AG04450 (cell line): ENCODE measurements around the gene LYL1. TPM values are rescaled to one million over a fixed set of nuclear protein-coding genes. Genes with fewer than 3 reads are reported as not detected.

Experiments used
- CTCF ChIA-PET: fragments of 300-600, 350-600 bp; formaldehyde crosslinking; extraction: SDS; loops from one replicate; lab custom pipeline; 2022; ENCODE audit warnings: antibody characterized with exemption, inconsistent platforms; lab: Charles Lee
- POLR2A ChIA-PET: fragments of 350-600 bp; formaldehyde crosslinking; extraction: SDS; loops from one replicate; lab custom pipeline; 2021; ENCODE audit warnings: antibody characterized with exemption, inconsistent platforms; lab: Yijun Ruan, JAX
- DNase-seq: peaks from one replicate; pipeline ENCODE4 v3.0.0-alpha.2; 2011; ENCODE audit warnings: low read depth, low spot score
- H3K27ac ChIP-seq: one replicate; pipeline ENCODE4 v1.5.1; 2012; ENCODE audit warnings: low read depth, low read length, control low read depth
- H3K27me3 ChIP-seq: one replicate; pipeline ENCODE4 v1.6.0; 2012; ENCODE audit warnings: low read length; ENCODE audit not compliant: control insufficient read depth, insufficient read depth
- H3K4me3 ChIP-seq: 2 replicates; pipeline ENCODE4 v1.5.1; 2011; ENCODE audit warnings: mild to moderate bottlenecking, low read depth, low read length, control low read depth
- H3K9me3 ChIP-seq: 2 replicates; pipeline ENCODE4 v1.5.1; 2012; ENCODE audit warnings: low read length; ENCODE audit not compliant: control insufficient read depth, insufficient read depth
- polyA plus RNA-seq: library from polyadenylated mRNA; depleted of rRNA; stranded (reverse); fragments of >200 nt; gene quantifications from 2 replicates; pipeline ENCODE4 v1.2.3, GENCODE V29; 2011
- TF ChIP-seq, protein P1 (sequence below): IDR thresholded peaks from 2 replicates; pipeline ENCODE4 v1.5.1; 2011; ENCODE audit warnings: low read depth, low read length, control low read depth, inconsistent platforms

LYL1 gene
- polyA plus RNA-seq, 1 experiment: 0.11 TPM

DNA sequence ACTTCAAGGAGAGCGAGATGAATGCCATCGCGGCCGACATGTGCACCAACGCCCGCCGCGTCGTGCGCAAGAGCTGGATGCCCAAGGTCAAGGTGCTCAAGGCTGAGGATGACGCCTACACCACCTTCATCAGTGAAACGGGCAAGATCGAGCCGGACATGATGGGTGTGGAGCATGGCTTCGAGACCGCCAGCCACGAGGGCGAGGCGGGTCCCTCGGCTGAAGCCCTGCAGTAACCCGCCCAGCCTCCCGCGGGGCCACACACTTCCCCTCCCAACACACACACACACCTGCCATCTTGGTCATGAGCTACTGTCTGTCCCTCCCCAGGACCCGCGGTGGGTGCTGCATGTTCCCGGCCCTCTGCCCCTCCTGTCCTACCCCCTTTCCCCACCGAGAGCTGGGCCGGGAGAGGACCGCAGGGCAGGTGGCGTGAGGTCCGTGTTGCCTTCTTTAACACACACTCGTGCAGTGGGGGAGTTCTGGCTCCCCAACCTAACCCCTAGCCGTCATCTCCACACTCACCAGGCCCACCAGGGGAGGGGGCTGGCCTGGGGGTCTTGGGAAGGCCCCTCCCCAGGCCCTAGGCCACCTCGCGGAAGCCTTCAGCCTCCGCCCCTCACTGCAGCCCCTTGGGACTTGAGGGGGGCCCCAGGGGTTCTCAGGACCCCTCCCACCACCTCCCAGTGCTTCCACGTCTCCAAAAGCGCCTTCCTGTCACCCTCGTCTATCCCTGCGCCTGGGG lies 35.7 kb upstream of the LYL1 start:
- Histone ChIP-seq H3K27ac (no peak overlapping the region), H3K27me3 (no peaks in the 10 kb centered on the region), H3K4me3 (no peak overlapping the region), H3K9me3 (no peaks in the 10 kb centered on the region; the same call in 1 of the 2 replicates)
- CTCF ChIA-PET: no interaction called here
- POLR2A ChIA-PET: no interaction called here
- TF ChIP-seq, protein P1, sequence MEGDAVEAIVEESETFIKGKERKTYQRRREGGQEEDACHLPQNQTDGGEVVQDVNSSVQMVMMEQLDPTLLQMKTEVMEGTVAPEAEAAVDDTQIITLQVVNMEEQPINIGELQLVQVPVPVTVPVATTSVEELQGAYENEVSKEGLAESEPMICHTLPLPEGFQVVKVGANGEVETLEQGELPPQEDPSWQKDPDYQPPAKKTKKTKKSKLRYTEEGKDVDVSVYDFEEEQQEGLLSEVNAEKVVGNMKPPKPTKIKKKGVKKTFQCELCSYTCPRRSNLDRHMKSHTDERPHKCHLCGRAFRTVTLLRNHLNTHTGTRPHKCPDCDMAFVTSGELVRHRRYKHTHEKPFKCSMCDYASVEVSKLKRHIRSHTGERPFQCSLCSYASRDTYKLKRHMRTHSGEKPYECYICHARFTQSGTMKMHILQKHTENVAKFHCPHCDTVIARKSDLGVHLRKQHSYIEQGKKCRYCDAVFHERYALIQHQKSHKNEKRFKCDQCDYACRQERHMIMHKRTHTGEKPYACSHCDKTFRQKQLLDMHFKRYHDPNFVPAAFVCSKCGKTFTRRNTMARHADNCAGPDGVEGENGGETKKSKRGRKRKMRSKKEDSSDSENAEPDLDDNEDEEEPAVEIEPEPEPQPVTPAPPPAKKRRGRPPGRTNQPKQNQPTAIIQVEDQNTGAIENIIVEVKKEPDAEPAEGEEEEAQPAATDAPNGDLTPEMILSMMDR: no peak
- no peak for DNase-seq

DNA sequence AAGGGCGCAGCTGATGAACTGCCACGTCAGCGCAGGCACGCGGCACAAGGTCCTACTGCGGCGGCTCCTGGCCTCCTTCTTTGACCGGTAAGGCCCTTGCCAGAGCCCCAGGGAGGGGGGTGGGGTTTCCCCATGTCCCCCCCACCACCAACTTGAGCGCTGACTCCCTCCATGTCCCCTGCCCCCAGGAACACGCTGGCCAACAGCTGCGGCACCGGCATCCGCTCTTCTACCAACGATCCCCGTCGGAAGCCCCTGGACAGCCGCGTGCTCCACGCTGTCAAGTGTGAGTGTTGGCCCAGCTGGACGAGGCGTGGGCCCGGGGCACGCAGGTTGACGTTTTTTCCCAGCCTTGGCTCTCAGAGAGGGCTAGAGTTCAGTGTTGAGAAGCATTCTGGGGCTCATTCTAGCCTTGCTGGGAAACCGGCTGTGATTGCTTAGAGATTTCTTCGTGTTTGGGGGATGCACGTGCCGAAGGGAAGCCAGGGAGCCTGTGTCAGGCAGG lies 34.7 kb upstream of the LYL1 start:
- Histone ChIP-seq H3K27me3 (no peaks in the 10 kb centered on the region), H3K9me3 (no peaks in the 10 kb centered on the region; the same call in 1 of the 2 replicates), H3K27ac (no peak overlapping the region), H3K4me3 (no peak overlapping the region)
- ChIA-PET CTCF (interaction anchor here (0.6 kb wide), 1 partner anchor 172 kb away, joined by 3 read pairs; no protein-coding TSS in a partner anchor), POLR2A (no interaction called here)
- TF ChIP-seq, protein P1: no peak
- DNase-seq: no peak

DNA sequence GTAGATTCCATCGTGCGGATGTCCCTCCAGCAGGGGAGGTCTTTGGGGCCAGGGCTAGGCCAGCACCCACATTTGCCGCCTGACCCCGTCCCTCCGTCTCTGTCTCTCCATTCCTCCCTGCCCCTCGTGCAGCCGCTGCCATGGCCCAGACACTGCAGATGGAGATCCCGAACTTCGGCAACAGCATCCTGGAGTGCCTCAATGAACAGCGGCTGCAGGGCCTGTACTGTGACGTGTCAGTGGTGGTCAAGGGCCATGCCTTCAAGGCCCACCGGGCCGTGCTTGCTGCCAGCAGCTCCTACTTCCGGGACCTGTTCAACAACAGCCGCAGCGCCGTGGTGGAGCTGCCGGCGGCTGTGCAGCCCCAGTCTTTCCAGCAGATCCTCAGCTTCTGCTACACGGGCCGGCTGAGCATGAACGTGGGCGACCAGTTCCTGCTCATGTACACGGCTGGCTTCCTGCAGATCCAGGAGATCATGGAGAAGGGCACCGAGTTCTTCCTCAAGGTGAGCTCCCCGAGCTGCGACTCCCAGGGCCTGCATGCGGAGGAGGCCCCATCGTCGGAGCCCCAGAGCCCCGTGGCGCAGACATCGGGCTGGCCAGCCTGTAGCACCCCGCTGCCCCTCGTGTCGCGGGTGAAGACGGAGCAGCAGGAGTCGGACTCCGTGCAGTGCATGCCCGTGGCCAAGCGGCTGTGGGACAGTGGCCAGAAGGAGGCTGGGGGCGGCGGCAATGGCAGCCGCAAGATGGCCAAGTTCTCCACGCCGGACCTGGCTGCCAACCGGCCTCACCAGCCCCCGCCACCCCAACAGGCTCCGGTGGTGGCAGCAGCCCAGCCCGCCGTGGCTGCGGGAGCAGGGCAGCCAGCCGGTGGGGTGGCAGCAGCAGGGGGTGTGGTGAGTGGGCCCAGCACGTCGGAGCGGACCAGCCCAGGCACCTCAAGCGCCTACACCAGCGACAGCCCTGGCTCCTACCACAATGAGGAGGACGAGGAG lies 32.7 kb upstream of the LYL1 start:
- Histone ChIP-seq H3K9me3 (no peaks in the 10 kb centered on the region; the same call in 1 of the 2 replicates), H3K27me3 (no peaks in the 10 kb centered on the region), H3K27ac (no peak overlapping the region), H3K4me3 (no peak overlapping the region)
- ChIA-PET POLR2A (no interaction called here), CTCF (interaction anchor here (1.5 kb wide), 1 partner anchor 170 kb away, joined by 5 read pairs; no protein-coding TSS in a partner anchor)
- no peak for DNase-seq
- TF ChIP-seq, protein P1: no peak

DNA sequence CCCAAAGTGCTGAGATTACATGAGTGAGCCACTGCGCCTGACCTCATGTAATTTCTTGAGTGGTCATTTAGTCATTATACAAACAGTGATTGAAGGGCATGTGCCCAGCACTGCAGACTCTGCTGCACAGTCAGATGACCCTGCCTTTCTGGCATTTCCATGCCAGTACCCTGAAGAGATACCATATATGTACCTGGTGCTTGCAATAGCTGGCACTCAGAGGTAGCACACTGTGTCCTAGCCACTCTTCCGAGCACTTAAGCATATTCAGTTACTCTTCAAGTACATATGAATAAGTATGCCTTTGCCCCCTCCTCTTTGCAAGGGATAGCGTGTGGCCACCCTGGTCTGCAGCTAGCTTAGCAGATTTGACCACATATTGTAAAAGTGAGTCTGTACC lies 32.0 kb upstream of the LYL1 start:
- CTCF ChIA-PET: interaction anchor here (1.5 kb wide), 1 partner anchor 169 kb away, joined by 5 read pairs; no protein-coding TSS in a partner anchor
- H3K9me3 ChIP-seq: no peaks in the 10 kb centered on the region; the same call in 1 of the 2 replicates
- TF ChIP-seq, protein P1: no peak
- H3K4me3 ChIP-seq: no peak overlapping the region
- DNase-seq: no peak
- no peaks in the 10 kb centered on the region for H3K27me3 ChIP-seq
- no peak overlapping the region for H3K27ac ChIP-seq
- POLR2A ChIA-PET: no interaction called here
